Testis (tissue), 3 donors: ENCODE data around the gene ECT2. TPM values are rescaled to one million over a fixed set of nuclear protein-coding genes. Genes with fewer than 3 reads are reported as not detected.

Experiments used
- DNase-seq: peaks from one replicate; pipeline ENCODE4 v3.0.0-alpha.2; 2019
- H3K27ac ChIP-seq, 2 donors: fragments of 200-600 bp; sonication (generic); one replicate each; pipeline ENCODE4 v1.5.1; 2019
- H3K27me3 ChIP-seq: fragments of 200-600 bp; sonication (generic); one replicate; pipeline ENCODE4 v1.5.1; 2019
- H3K36me3 ChIP-seq: fragments of 200-600 bp; sonication (generic); one replicate; pipeline ENCODE4 v1.5.1; 2017; ENCODE audit warnings: low read depth; ENCODE audit errors: missing control alignments
- H3K4me1 ChIP-seq: fragments of 200-600 bp; sonication (generic); one replicate; pipeline ENCODE4 v1.5.1; 2019
- H3K4me3 ChIP-seq, 2 donors: fragments of 200-600 bp; sonication (generic); one replicate each; pipeline ENCODE4 v1.5.1; 2017 to 2019
- H3K9me3 ChIP-seq: fragments of 200-600 bp; sonication (generic); one replicate; pipeline ENCODE4 v1.5.1; 2017
- CTCF ChIP-seq, 3 experiments: fragments of 450-650 bp in 2 of 3; fragments of 200-600 bp in 1 of 3; sonication (generic) in 1 of 3; IDR thresholded peaks; one replicate each; pipeline ENCODE4 v1.5.1; 2016 to 2019; ENCODE audit warnings: antibody characterized with exemption in 3 of 3, mild to moderate bottlenecking in 2 of 3, moderate library complexity in 1 of 3
- POLR2A ChIP-seq: fragments of 450-650 bp; IDR thresholded peaks from one replicate; pipeline ENCODE4 v1.6.1; 2017; ENCODE audit warnings: antibody characterized with exemption, mild to moderate bottlenecking, moderate library complexity
- WGBS, 2 donors: methylation state at CpG; one replicate each; pipeline ENCODE4 v1.1.5; 2018; 5-methylcytosine and 5-hydroxymethylcytosine counted together
- intact Hi-C: fragments of 100-400 bp; cut with DNase I; formaldehyde crosslinking; loops from one replicate; pipeline ENCODE4 v1.15.1; 2023; ENCODE audit warnings: low total_unique reads
- polyA plus RNA-seq: library from polyadenylated mRNA; stranded (reverse); fragments of 350-450 nt; fragmentation: Illumina TruSeq; extraction: RNeasy Lipid Tissue Mini Kit (QIAGEN cat#74804); gene quantifications from one replicate; pipeline ENCODE4 v1.2.3, GENCODE V29; 2014; ENCODE audit warnings: low read depth, low replicate concordance; ENCODE audit not compliant: insufficient read depth
- small RNA-seq, 2 donors: library from RNA; depleted of rRNA; stranded (forward); fragments of <200 nt; gene quantifications; one replicate each; pipeline ENCODE3, GENCODE V24; 2016
- total RNA-seq, 2 donors: library from RNA; depleted of rRNA; stranded (reverse); fragments of >200 nt; gene quantifications; one replicate each; pipeline ENCODE4 v1.2.3, GENCODE V29; 2016

ECT2 gene
- total and polyA plus RNA-seq, 3 donors from 2014 or later: 20.8 to 33.3 (median 21.9) TPM

DNA sequence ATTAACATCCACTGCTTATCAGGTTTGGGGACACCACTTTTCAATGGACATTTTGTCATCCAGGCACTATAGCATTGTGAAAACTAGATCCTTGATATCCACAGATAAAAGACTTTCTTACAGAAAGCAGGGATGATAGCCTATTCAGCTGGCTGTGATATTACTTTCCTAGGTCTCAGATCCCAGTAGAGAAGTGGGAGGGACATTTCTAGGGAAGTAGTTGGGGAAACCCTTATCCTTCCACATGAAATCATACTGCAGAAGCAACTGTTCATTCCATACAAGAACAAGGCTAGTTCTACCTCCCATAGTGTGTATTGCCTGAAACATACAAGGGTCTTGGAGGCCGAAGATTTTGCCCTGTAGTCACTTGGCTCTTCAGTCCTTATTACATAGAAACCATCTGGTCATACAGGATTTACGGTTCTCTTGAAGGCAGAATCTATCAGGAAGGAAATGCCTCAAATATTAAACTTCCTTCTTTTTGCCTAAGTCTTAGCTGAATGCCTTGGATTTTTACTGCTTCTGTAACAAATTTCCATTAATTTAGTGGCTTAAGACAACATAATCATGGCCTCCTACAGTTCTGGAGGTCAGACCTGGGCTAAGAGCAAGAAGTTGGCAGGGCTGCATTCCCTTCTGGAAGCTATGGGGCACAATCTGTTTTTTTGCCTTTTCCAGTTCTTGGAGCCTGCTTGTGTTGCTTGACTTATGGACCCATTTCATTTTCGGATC, 119.4 kb downstream of the ECT2 start:
- intact Hi-C loops: no loop called here
- 77% methylated on average over 3 of the region's 3 CpGs for WGBS, 2 donors
- Histone ChIP-seq H3K36me3 (no peaks in the 10 kb centered on the region), H3K27ac (no peak overlapping the region), H3K4me3 (no peak overlapping the region), H3K9me3 (no peaks in the 10 kb centered on the region), H3K27me3 (no peaks in the 10 kb centered on the region), H3K4me1 (no peaks in the 10 kb centered on the region)
- DNase-seq: no peak
- no peak for TF ChIP-seq CTCF (IDR thresholded peaks at IDR 0.05)
- no peak for TF ChIP-seq POLR2A

Small RNA genes within 50 kb of the gene (small RNA-seq; reads per million reads assigned to genes)
- gene AC108667.1 (0 reads per million in 2 donors), gene RF00139 (0 to 0.09 reads per million in 2 donors), gene RNU4-4P (0 reads per million in 2 donors), gene RNU6-547P (0 reads per million in 2 donors)

Other genes starting within 250 kb of the ECT2 start
- 1 to 10 TPM; 4.3 to 8.1 TPM for gene TNFSF10, start 227.3 kb upstream of the ECT2 start, total RNA-seq
- gene TNFSF10, start 227.3 kb upstream of the ECT2 start, polyA plus RNA-seq: 10.0 TPM
- gene NCEH1, start 39.7 kb upstream of the ECT2 start, total RNA-seq: 1 to 10 TPM; 3.2 to 3.3 TPM
- 3.8 TPM for gene NCEH1, start 39.7 kb upstream of the ECT2 start, polyA plus RNA-seq